Epithelial cell of proximal tubule (primary cell): Measurements from ENCODE around the gene CLEC16A. TPM values are rescaled to one million over a fixed set of nuclear protein-coding genes. Genes with fewer than 3 reads are reported as not detected.

ENCODE experiments used
- DNase-seq: peaks from one replicate; pipeline ENCODE4 v3.0.0-alpha.2; 2011; ENCODE audit warnings: low read depth
- H3K4me3 ChIP-seq: 2 replicates; pipeline ENCODE4 v1.5.1; 2011; ENCODE audit warnings: low read depth, mild to moderate bottlenecking, low read length
- CTCF ChIP-seq: conservative IDR thresholded peaks from 2 replicates; pipeline ENCODE4 v1.5.1; 2012; ENCODE audit warnings: low read depth, mild to moderate bottlenecking, low read length
- total RNA-seq: library from RNA; depleted of rRNA; stranded (reverse); fragments of >200 nt; gene quantifications from 2 replicates; pipeline ENCODE4 v1.2.3, GENCODE V29; 2015

The CLEC16A gene
- total RNA-seq, 1 donor from 2014 or later: 15.6 TPM

- no peak for DNase-seq
- H3K4me3 ChIP-seq: no peak overlapping the region
- TF ChIP-seq CTCF: no peak
Measured at GRCh38 chr16:11183951-11184350, 239.6 kb downstream of the CLEC16A start.

- H3K4me3 ChIP-seq: no peak overlapping the region
- no peak for DNase-seq
- TF ChIP-seq CTCF: no peak
Measured at GRCh38 chr16:11187522-11188023, 243.2 kb downstream of the CLEC16A start.

- H3K4me3 ChIP-seq: no peak overlapping the region
- no peak for DNase-seq
- TF ChIP-seq CTCF: no peak
Measured at GRCh38 chr16:11188801-11189740, 244.7 kb downstream of the CLEC16A start.

- TF ChIP-seq CTCF: no peak
- DNase-seq: no peak
- no peak overlapping the region for H3K4me3 ChIP-seq
Measured at GRCh38 chr16:11190588-11191560, 246.5 kb downstream of the CLEC16A start.

- DNase-seq: no peak
- no peak for TF ChIP-seq CTCF
- no peak overlapping the region for H3K4me3 ChIP-seq
Measured at GRCh38 chr16:11191665-11192064, 247.3 kb downstream of the CLEC16A start.

GRCh38 chr16:11193494-11193893, 249.1 kb downstream of the CLEC16A start:
- TF ChIP-seq CTCF: no peak
- H3K4me3 ChIP-seq: no peak overlapping the region
- DNase-seq: no peak
